Thyroid gland (tissue), 4 donors: ENCODE data around the gene MAP3K13. TPM values are rescaled to one million over a fixed set of nuclear protein-coding genes. Genes with fewer than 3 reads are reported as not detected.
"Not testable (repeated sequence)": the region's sequence is repeated elsewhere in the genome, so short reads cannot be mapped to it uniquely, and the experiment has no call there.

Experiments used
- DNase-seq, 2 donors: peaks; one replicate each; pipeline ENCODE4 v3.0.0-alpha.2; 2019
- H3K27ac ChIP-seq, 3 donors: fragments of 200-600 bp; sonication (generic); 1 replicate in 2 of 3; 2 replicates in 1 of 3; pipeline ENCODE4 v1.5.1; 2016 to 2019; ENCODE audit warnings: mild to moderate bottlenecking in 1 of 3, moderate library complexity in 1 of 3
- H3K27me3 ChIP-seq: fragments of 200-600 bp; sonication (generic); one replicate; pipeline ENCODE4 v1.5.1; 2019
- H3K36me3 ChIP-seq, 2 donors: fragments of 200-600 bp; sonication (generic); one replicate each; pipeline ENCODE4 v1.5.1; 2016 to 2019
- H3K4me1 ChIP-seq, 2 donors: fragments of 200-600 bp; sonication (generic); one replicate each; pipeline ENCODE4 v1.5.1; 2017 to 2019
- H3K4me3 ChIP-seq, 3 donors: fragments of 200-600 bp; sonication (generic); replicated peaks in 1 of 3; 1 replicate in 2 of 3; 2 replicates in 1 of 3; pipeline ENCODE4 v1.5.1; 2016; ENCODE audit warnings: mild to moderate bottlenecking in 1 of 3
- H3K9me3 ChIP-seq: fragments of 200-600 bp; sonication (generic); one replicate; pipeline ENCODE4 v1.5.1; 2017
- CTCF ChIP-seq, 6 experiments: fragments of 200-600 bp in 3 of 6; fragments of 450-650 bp in 3 of 6; sonication (generic) in 3 of 6; IDR thresholded peaks; one replicate each; pipeline ENCODE4 v1.5.1; 2016 to 2019; ENCODE audit warnings: antibody characterized with exemption in 6 of 6, mild to moderate bottlenecking in 2 of 6, inconsistent platforms in 1 of 6, moderate library complexity in 1 of 6
- POLR2A ChIP-seq, 2 donors: fragments of 450-650 bp; IDR thresholded peaks; one replicate each; pipeline ENCODE4 v1.6.1; 2017; ENCODE audit warnings: antibody characterized with exemption in 2 of 2, mild to moderate bottlenecking in 2 of 2, moderate library complexity in 1 of 2
- WGBS, 2 donors: methylation state at CpG; one replicate each; pipeline ENCODE4 v1.1.5; 2017; 5-methylcytosine and 5-hydroxymethylcytosine counted together
- intact Hi-C: fragments of 100-400 bp; cut with DNase I; formaldehyde crosslinking; loops from one replicate; pipeline ENCODE4 v1.15.1; 2023
- total RNA-seq, 4 donors: library from RNA; depleted of rRNA; stranded (reverse); fragments of >200 nt; gene quantifications; one replicate each; pipeline ENCODE4 v1.2.3, GENCODE V29; 2016

MAP3K13 gene
- total RNA-seq, 4 donors from 2014 or later = 44.4 to 58.0 (median 46.2) TPM

- no peak for DNase-seq
- H3K27me3 ChIP-seq = no peaks in the 10 kb centered on the region
- H3K9me3 ChIP-seq = no peaks in the 10 kb centered on the region
- no peak for TF ChIP-seq CTCF (IDR thresholded peaks at IDR 0.05)
- no peak for TF ChIP-seq POLR2A (IDR thresholded peaks at IDR 0.05)
- no peak overlapping the region for H3K27ac ChIP-seq
- H3K4me1 ChIP-seq = no peaks in the 10 kb centered on the region
- H3K36me3 ChIP-seq = no peaks in the 10 kb centered on the region
- no peak overlapping the region for H3K4me3 ChIP-seq
- intact Hi-C loops = no loop called here
- WGBS, 2 donors = 74 to 80% methylated on average over 2 of the region's 2 CpGs
These were observed 18.6 kb downstream of the MAP3K13 start for GRCh38 chr3:185381320-185382058.

DNA sequence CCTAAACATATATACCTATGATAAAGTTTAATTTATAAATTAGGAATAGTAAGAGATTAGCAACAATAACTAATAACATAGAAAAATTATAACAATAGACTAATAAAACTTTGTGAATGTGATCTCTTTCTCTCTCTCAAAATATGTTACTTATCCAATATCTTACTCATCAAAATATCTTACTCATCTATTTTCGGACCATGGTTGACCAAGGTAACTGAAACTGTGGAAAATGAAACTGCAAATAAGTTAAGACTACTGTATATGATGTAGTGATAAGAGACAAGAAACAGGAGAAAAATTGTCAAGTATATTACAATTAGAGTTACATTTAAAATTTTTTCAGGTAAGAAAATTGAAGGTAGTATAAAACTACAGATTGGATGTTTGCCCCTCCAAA lies 19.2 kb downstream of the MAP3K13 start:
- intact Hi-C loops = no loop called here
- Histone ChIP-seq H3K4me1 (no peaks in the 10 kb centered on the region), H3K36me3 (no peaks in the 10 kb centered on the region), H3K27ac (no peak overlapping the region), H3K9me3 (no peaks in the 10 kb centered on the region), H3K27me3 (no peaks in the 10 kb centered on the region), H3K4me3 (no peak overlapping the region)
- WGBS, 2 donors = 94 to 97% methylated on average over 1 of the region's 1 CpG
- no peak for TF ChIP-seq CTCF (IDR thresholded peaks at IDR 0.05)
- no peak for DNase-seq

- H3K27me3 ChIP-seq, H3K9me3 ChIP-seq, H3K27ac ChIP-seq, H3K4me1 ChIP-seq, DNase-seq, intact Hi-C loops, H3K4me3 ChIP-seq, H3K36me3 ChIP-seq: not testable (repeated sequence)
- WGBS, 2 donors = 98% methylated on average over 3 of the region's 3 CpGs
These were observed 23.6 kb downstream of the MAP3K13 start for GRCh38 chr3:185386515-185386914.

- H3K27me3 ChIP-seq = no peaks in the 10 kb centered on the region
- no peak overlapping the region for H3K4me3 ChIP-seq
- H3K4me1 ChIP-seq = no peaks in the 10 kb centered on the region
- H3K27ac ChIP-seq = no peak overlapping the region
- no peak for TF ChIP-seq CTCF (IDR thresholded peaks at IDR 0.05)
- no peak for TF ChIP-seq POLR2A (IDR thresholded peaks at IDR 0.05)
- no peak for DNase-seq
- H3K36me3 ChIP-seq = no peaks in the 10 kb centered on the region
- H3K9me3 ChIP-seq = no peaks in the 10 kb centered on the region
- 90 to 91% methylated on average over 1 of the region's 1 CpG for WGBS, 2 donors
- intact Hi-C loops = no loop called here
These were observed 24.7 kb downstream of the MAP3K13 start for GRCh38 chr3:185387646-185388045.

DNA sequence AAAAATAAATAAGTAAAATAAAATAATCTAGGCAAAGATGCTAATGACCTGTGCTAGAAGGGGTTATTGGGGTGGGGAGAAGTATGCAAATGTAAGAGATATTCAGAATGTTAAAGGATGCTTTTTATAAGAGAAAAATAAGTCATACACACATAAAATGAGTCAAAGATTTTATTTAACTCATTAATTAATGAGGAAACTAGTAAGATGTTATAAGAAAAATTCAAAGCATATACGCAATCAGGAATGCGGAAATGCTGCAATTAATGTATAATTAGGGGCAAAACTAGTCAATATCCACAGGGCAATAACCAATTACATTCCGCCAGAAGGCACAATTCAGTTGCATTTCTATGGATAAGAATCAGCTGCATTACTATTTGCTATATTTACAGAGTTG lies 30.1 kb downstream of the MAP3K13 start:
- intact Hi-C loops = no loop called here
- no peak for TF ChIP-seq POLR2A (IDR thresholded peaks at IDR 0.05)
- TF ChIP-seq CTCF (IDR thresholded peaks at IDR 0.05) = no peak
- WGBS, 2 donors = 81 to 97% methylated on average over 3 of the region's 3 CpGs
- Histone ChIP-seq H3K4me3 (no peak overlapping the region), H3K36me3 (no peaks in the 10 kb centered on the region), H3K27ac (no peak overlapping the region), H3K4me1 (no peaks in the 10 kb centered on the region), H3K9me3 (no peaks in the 10 kb centered on the region), H3K27me3 (no peaks in the 10 kb centered on the region)
- DNase-seq = no peak
